Panc1 (cell line): ENCODE results near the gene CAPZA1.

ENCODE experiments used
- POLR2AphosphoS5 ChIP-seq: IDR thresholded peaks from 2 replicates; pipeline ENCODE4 v1.6.1; 2012; ENCODE audit warnings: mild to moderate bottlenecking, low read depth, low read length, moderate library complexity
- SIN3A ChIP-seq: IDR thresholded peaks from 2 replicates; pipeline ENCODE4 v1.6.1; 2012; ENCODE audit warnings: low read depth, mild to moderate bottlenecking, low read length, moderate library complexity, borderline replicate concordance; ENCODE audit not compliant: insufficient read depth
- TCF7L2 ChIP-seq: IDR thresholded peaks from 2 replicates; pipeline ENCODE4 v1.6.1; 2011; ENCODE audit warnings: mild to moderate bottlenecking, low read depth, low read length, inconsistent platforms
- TF ChIP-seq, protein P1 (sequence below): fragments of 450-650 bp; IDR thresholded peaks from 2 replicates; pipeline ENCODE4 v1.5.1; 2017; ENCODE audit warnings: mild to moderate bottlenecking
- TF ChIP-seq, protein P2 (sequence below), 2 experiments: IDR thresholded peaks; 2 replicates each; pipeline ENCODE4 v1.6.1; 2011 to 2012; ENCODE audit warnings: low read depth in 2 of 2, control low read depth in 1 of 2, low read length in 1 of 2, mild to moderate bottlenecking in 1 of 2, moderate library complexity in 1 of 2; ENCODE audit not compliant: insufficient read depth in 1 of 2

DNA sequence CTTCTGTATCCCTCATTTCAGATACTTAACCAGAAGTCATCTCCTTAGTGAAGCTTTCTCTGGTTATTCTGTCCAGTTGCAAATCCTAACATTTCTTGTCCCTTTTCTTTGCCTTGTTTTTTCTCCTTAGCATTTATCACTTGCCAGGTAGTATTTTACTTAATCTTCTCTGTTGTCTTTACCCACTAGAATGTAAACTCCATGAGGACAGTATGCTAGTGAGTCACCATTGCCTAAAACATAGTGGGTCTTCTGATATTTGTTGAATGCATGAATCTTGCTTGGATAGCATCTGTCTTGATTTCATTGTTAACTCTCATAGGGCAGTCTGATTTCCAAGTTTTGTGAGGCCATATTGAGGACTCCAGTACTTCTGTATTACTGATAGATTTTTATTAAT lies 9.6 kb downstream of the CAPZA1 start:
- TF ChIP-seq, protein P1, sequence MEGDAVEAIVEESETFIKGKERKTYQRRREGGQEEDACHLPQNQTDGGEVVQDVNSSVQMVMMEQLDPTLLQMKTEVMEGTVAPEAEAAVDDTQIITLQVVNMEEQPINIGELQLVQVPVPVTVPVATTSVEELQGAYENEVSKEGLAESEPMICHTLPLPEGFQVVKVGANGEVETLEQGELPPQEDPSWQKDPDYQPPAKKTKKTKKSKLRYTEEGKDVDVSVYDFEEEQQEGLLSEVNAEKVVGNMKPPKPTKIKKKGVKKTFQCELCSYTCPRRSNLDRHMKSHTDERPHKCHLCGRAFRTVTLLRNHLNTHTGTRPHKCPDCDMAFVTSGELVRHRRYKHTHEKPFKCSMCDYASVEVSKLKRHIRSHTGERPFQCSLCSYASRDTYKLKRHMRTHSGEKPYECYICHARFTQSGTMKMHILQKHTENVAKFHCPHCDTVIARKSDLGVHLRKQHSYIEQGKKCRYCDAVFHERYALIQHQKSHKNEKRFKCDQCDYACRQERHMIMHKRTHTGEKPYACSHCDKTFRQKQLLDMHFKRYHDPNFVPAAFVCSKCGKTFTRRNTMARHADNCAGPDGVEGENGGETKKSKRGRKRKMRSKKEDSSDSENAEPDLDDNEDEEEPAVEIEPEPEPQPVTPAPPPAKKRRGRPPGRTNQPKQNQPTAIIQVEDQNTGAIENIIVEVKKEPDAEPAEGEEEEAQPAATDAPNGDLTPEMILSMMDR = no peak
- TF ChIP-seq, protein P2, sequence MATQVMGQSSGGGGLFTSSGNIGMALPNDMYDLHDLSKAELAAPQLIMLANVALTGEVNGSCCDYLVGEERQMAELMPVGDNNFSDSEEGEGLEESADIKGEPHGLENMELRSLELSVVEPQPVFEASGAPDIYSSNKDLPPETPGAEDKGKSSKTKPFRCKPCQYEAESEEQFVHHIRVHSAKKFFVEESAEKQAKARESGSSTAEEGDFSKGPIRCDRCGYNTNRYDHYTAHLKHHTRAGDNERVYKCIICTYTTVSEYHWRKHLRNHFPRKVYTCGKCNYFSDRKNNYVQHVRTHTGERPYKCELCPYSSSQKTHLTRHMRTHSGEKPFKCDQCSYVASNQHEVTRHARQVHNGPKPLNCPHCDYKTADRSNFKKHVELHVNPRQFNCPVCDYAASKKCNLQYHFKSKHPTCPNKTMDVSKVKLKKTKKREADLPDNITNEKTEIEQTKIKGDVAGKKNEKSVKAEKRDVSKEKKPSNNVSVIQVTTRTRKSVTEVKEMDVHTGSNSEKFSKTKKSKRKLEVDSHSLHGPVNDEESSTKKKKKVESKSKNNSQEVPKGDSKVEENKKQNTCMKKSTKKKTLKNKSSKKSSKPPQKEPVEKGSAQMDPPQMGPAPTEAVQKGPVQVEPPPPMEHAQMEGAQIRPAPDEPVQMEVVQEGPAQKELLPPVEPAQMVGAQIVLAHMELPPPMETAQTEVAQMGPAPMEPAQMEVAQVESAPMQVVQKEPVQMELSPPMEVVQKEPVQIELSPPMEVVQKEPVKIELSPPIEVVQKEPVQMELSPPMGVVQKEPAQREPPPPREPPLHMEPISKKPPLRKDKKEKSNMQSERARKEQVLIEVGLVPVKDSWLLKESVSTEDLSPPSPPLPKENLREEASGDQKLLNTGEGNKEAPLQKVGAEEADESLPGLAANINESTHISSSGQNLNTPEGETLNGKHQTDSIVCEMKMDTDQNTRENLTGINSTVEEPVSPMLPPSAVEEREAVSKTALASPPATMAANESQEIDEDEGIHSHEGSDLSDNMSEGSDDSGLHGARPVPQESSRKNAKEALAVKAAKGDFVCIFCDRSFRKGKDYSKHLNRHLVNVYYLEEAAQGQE (IDR thresholded peaks at IDR 0.05; ENCODE audit: insufficient read depth in 1 of 2, low read depth in 2 of 2, low read length in 1 of 2) = no peak
- TF ChIP-seq TCF7L2 (no peak), SIN3A (no peak), POLR2AphosphoS5 (no peak)
